Articular chondrocyte of knee joint (primary cell): ENCODE measurements around the gene PSME1. TPM values are rescaled to one million over a fixed set of nuclear protein-coding genes. Genes with fewer than 3 reads are reported as not detected.

Experiments used
- small RNA-seq: library from RNA; depleted of rRNA; stranded (forward); fragments of <200 nt; gene quantifications from one replicate; pipeline ENCODE3, GENCODE V24; 2012
- total RNA-seq: library from RNA; depleted of rRNA; stranded (reverse); fragments of >200 nt; gene quantifications from 2 replicates; pipeline ENCODE4 v1.2.3, GENCODE V29; 2012

Gene PSME1
- total RNA-seq: 104 and 119 TPM in 2 replicates

GRCh38 chr14:24135834-24136683, at the start of gene PSME1:
TSS of gene PSME1 (plus strand) at chr14:24136194. CDS start at chr14:24136263, 69 bp downstream.

DNA sequence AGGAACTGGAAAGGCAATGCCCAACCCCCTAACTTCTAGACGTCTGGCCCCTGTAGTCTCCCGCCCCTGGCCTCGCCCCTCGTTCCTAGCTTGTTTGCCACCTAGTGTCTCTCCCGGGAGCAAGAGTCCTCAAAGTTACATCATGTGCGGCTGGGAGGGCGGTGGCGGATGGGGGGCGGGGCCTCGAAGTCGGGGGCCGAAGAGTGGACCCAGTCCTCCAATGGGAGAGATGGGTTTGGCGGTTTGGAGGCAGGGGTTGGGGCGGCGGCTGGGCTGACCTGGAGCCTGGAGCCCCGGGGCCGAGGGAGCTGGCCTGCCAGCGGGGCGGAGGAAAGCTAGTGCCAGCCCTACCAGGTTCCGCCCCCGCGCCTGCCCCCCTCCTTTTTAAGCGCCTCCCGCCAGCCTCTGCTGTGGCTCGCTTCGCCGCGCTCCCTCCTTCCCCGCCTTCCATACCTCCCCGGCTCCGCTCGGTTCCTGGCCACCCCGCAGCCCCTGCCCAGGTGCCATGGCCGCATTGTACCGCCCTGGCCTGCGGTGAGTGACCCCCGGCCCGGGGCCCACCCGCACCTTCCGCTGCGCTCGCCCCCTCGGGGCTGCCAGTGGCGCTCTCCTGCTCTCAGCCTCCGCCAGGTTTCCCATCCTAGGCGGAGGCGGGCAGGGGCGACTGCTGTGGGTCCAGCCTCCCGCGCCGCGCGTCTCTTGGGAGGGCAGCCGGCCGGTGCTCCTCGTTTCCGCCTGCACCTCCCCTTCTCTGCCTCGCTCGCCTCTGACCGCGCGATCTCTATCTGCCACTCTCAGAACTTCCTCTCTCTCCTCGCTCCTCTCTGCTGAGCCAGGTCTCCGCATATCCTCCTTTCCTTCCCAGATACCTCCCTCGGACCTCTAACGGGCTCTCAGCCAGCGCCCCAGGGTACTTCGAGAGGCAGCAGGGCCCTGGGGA, 41.8 kb upstream of the PSME1 start, which contains the start of gene PCK2:
TSS of gene PCK2 (plus strand) at position 411 of the 940 bp plus-strand sequence. CDS start at position 506, 95 bp downstream.

DNA sequence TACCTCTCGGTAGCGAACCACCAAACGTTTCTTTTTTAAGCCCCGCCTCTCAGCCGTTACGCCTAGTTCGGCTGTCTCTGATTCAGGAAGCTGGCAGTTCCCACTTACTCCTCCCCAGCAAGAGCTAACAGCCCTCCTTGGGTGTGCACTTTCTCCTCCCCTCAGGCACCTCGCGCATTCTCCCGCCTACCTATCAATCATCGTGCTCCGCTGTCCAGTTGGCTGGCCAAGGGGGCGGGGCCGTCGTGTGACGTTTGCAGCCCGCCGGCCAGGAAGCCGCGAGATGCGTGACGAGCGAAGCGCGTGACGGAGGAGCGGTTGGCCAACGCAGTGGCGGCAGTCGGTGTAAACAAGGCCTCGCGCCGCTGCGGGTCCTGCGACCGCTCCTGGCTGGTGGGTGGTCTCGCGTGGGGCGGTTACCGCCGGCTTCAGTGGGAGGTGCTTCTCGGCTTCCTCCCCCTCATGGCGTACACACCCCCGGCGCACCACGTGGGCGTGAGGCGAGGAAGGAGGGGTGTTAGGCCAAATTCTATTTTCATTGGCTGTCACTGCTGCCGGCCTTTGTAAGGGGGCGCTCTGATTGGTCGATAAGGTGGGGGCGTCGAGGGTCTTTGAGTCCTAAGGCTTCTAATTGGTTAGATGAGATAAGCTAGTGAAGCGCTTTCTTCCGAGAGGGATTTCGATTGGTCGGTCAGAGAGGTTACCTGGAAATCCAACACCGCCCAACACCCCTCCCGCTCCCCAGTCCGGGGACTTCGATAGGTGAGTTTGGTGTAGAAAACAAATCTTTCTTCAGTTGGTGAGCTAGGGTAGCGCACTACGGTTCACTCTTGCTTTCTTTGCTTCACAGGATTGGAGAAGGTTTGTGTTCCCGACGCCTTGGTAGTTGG, 21.2 kb upstream of the PSME1 start, which contains the start of the genes DCAF11 and NRL:
TSS of gene DCAF11 (plus strand) at position 246 of the 890 bp plus-strand sequence. CDS start 818 bp downstream, outside the sequence.
TSS of gene NRL (minus strand) at position 418 of the 890 bp plus-strand sequence. CDS start 32,101 bp downstream, outside the sequence.

DNA sequence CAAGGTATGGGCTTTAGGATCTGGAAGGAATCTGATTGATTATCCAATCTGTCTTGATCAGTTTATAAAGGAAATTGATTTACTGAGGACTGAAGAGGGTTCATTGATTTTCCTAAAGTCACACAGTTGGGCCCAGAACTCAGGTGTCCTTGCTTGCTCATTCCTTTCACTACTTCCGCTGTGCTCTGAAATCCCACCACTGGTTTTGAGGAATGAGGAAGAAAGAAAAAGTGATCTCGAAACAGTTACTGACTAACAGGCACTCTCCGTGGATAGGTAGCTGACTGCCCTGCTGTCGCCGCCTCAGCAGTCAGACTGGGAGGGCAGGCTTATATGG, 5.6 kb upstream of the PSME1 start, which contains the start of gene FITM1:
TSS of gene FITM1 (plus strand) at position 280 of the 337 bp plus-strand sequence. CDS start 905 bp downstream, outside the sequence.

DNA sequence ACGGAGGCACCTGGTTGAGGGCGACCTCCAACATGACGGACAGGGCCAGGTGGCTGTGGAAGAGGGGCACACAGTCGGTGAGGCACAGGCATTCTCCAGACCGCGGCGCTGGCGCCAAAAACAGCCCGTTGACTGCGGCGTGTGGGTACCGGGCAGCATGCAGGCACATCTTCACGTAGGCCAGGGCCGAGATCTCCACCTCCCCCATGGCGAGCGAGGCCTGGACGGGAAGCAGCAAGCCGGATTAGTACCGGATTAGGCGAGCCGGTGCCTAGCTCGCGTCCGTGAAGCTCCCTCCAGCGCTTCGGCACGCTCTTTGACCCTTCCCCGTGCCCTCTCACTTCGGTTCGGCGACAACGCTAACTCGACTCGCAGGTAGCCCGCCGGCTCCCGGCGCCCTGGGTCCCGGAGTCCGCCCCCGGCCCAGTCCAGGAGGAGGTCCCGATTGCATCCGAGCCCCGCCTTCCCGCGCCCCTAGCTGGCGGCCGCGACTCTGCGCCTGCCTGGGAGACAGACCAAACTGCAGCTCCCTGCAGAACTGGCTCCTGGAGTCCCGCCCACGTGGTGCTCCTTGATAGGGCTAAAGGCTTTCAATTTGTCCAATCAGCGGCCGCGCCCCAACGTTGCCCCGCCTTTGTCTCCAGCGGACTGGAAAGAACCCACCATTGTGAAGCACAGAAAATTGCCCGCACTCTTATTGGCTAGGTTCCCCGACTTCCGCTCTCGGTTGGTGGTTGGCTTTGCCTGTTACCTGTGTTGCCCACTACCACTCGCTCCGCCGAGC, 5.3 kb downstream of the PSME1 start, which contains the start of gene EMC9:
TSS of gene EMC9 (minus strand) at position 495 of the 784 bp plus-strand sequence. CDS start at position 208, 287 bp downstream.

DNA sequence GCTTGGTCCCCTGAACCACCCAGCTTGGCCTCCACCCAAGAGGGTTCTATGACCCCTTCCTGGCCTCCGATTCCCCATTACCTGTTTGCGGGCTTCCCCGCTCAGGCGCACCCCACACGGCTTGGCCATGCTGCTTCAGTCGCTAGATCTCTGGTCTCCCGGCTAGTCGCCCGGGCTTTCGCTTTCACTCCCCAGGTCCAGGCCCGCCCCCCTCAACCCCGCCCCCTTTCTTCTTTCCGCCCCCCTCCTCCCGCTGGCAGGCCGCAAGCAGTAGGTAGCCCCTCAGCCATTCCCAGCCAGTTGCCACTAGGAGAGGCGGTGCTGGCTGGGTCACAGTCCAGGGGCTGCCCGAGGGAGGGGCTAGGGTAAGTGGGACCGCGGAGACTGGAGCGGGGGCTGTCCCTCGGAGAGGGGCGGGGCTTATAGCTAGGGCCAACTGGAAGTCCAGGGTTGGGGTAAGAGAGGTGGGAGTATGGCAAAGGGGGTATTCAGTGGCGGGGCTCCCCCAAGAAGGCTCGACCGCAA, 10.5 kb downstream of the PSME1 start, which contains the start of gene PSME2:
TSS of gene PSME2 (minus strand) at position 158 of the 525 bp plus-strand sequence. CDS start at position 129, 29 bp downstream.

DNA sequence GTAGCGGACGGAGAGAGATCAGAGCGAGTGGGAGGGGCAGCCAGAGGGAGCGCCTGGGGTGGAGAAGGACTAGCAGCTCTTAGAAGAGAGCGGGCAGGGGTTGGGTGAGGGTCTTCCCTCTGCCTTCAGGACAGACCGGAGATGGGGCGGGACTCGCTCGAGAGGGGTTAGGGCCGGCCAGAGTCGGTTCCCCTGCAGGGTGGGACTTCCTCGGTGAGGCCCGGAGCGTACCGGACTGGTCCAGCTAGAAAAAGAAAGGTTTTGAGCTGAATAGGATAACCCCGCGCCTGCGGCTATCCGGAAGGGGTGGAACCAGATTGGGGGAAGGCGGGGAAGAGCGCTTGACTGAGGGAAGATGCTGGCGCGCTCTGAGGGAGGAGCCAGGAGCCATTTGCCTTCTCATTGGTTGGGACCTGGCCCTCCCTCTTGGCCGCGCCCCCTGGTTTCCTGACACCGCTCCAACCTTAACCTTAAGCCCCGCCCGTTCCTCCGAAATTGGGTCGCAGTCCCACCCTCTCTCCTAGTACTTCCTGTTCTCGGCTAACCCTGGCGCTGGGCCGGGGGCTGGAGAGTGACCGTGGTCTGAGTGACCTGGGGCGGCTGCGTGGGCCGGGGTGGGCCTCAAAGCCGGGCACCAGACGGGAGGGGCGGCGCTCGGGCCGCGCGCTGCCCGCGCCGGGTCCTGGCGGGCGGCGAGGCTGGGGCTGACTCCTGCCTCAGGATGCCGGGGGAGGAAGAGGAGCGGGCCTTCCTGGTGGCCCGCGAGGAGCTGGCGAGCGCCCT, 11.2 kb downstream of the PSME1 start, which contains the start of gene RNF31:
TSS of gene RNF31 (plus strand) at position 521 of the 783 bp plus-strand sequence. CDS start at position 722, 201 bp downstream.

GRCh38 chr14:24160850-24161804, 25.1 kb downstream of the PSME1 start, which contains the start of gene IRF9:
TSS of gene IRF9 (plus strand) at chr14:24161265. CDS start at chr14:24162145, 880 bp downstream.

DNA sequence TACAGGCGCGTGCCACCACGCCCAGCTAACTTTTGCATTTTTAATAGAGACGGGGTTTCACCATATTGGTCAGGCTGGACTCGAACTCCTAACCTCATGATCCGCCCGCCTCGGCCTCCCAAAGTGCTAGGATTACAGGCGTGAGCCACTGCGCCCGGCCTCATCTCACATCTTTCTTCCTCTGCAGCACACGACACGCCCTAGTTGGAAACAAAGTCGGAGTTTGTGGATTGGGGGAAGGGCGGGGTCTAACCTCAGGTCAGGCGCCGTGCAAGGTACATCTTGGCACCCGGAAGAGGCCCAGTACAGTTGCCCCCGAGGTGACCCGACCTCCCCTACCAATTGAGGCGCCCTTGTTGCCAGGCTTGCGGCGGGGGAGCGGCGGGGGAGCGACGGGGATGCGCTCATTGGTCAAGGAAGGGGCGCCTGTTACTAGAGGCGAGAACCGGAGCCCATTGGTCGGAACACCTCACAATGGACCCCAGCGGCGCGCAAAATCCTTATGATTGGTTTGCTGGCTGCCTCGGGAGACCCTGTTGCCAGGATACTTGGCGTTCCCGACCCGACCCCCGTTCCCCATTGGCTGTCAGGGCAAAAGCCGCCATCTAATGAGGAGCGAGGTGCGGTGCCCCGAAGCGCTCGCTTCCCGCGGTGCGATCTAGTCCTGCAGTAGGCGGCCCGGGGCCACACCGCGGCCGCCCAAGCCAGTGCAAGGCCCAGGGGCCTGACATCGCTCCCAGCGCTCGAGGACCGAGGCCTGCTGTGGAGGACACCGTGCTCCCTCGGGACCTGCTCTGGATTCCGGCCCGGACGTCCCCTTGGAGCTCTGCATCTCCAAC, 35.6 kb downstream of the PSME1 start, which contains the start of gene REC8:
TSS of gene REC8 (plus strand) at position 659 of the 839 bp plus-strand sequence. CDS start 473 bp downstream, outside the sequence.

Small RNAs within 50 kb of the gene (small RNA-seq; reads per million reads assigned to genes)
- gene IPO4: not detected
- gene IRF9: not detected
- not detected for gene RNA5SP383

Other genes with a start within 250 kb of the PSME1 start
- gene DHRS4, start 182.4 kb upstream of the PSME1 start, total RNA-seq: 26.1 and 32.0 TPM in 2 replicates
- gene DHRS4L2, start 147.3 kb upstream of the PSME1 start, total RNA-seq: 9.3 and 12.0 TPM in 2 replicates
- 0.22 and 0.52 TPM in 2 replicates for gene CARMIL3, start 84.2 kb upstream of the PSME1 start, total RNA-seq
- gene CPNE6, start 64.6 kb upstream of the PSME1 start, total RNA-seq: under 0.01 TPM in 1 of 2 replicates, not detected in the other
- gene PCK2, start 41.9 kb upstream of the PSME1 start, total RNA-seq: 26.2 and 33.6 TPM in 2 replicates
- gene DCAF11, start 21.4 kb upstream of the PSME1 start, total RNA-seq: 53.7 and 56.6 TPM in 2 replicates
- gene NRL, start 21.2 kb upstream of the PSME1 start, total RNA-seq: 0.76 and 1.4 TPM in 2 replicates
- 0.26 and 0.32 TPM in 2 replicates for gene FITM1, start 5.5 kb upstream of the PSME1 start, total RNA-seq
- 9.5 and 11.9 TPM in 2 replicates for gene EMC9, start 5.4 kb downstream of the PSME1 start, total RNA-seq
- gene PSME2, start 10.4 kb downstream of the PSME1 start, total RNA-seq: 73.3 and 80.2 TPM in 2 replicates
- 28.9 and 37.8 TPM in 2 replicates for gene RNF31, start 11.3 kb downstream of the PSME1 start, total RNA-seq
- gene IRF9, start 25.1 kb downstream of the PSME1 start, total RNA-seq: 76.1 and 78.0 TPM in 2 replicates
- gene REC8, start 35.9 kb downstream of the PSME1 start, total RNA-seq: 1.3 and 1.8 TPM in 2 replicates
- gene IPO4, start 52.6 kb downstream of the PSME1 start, total RNA-seq: 33.1 and 35.9 TPM in 2 replicates
- gene TM9SF1, start 59.2 kb downstream of the PSME1 start, total RNA-seq: 71.9 and 83.6 TPM in 2 replicates
- gene TSSK4, start 69.5 kb downstream of the PSME1 start, total RNA-seq: 0.13 and 0.43 TPM in 2 replicates
- gene CHMP4A, start 77.3 kb downstream of the PSME1 start, total RNA-seq: 35.3 and 35.8 TPM in 2 replicates
- 18.8 and 21.6 TPM in 2 replicates for gene MDP1, start 79.9 kb downstream of the PSME1 start, total RNA-seq
- gene NEDD8, start 96.2 kb downstream of the PSME1 start, total RNA-seq: 104 and 115 TPM in 2 replicates
- gene GMPR2, start 96.7 kb downstream of the PSME1 start, total RNA-seq: 80.2 and 87.7 TPM in 2 replicates
- gene TINF2, start 106.4 kb downstream of the PSME1 start, total RNA-seq: 44.1 and 50.3 TPM in 2 replicates
- gene TGM1, start 127.0 kb downstream of the PSME1 start, total RNA-seq: 1.1 and 1.6 TPM in 2 replicates
- gene RABGGTA, start 135.4 kb downstream of the PSME1 start, total RNA-seq: 14.9 and 17.9 TPM in 2 replicates
- 11.9 and 12.6 TPM in 2 replicates for gene DHRS1, start 163.6 kb downstream of the PSME1 start, total RNA-seq
- gene NOP9, start 163.7 kb downstream of the PSME1 start, total RNA-seq: 15.8 and 17.8 TPM in 2 replicates
- 6.4 and 7.2 TPM in 2 replicates for gene CIDEB, start 171.8 kb downstream of the PSME1 start, total RNA-seq
- 3.5 and 5.5 TPM in 2 replicates for gene LTB4R2, start 173.9 kb downstream of the PSME1 start, total RNA-seq
- 1.9 and 2.4 TPM in 2 replicates for gene LTB4R, start 175.3 kb downstream of the PSME1 start, total RNA-seq
- 99.4 and 106 TPM in 2 replicates for gene ADCY4, start 198.9 kb downstream of the PSME1 start, total RNA-seq
- gene RIPK3, start 203.8 kb downstream of the PSME1 start, total RNA-seq: 180 and 256 TPM in 2 replicates
- 202 and 302 TPM in 2 replicates for gene NFATC4, start 232.0 kb downstream of the PSME1 start, total RNA-seq